ENCODE measurements around the gene RNF157. TPM values are rescaled to one million over a fixed set of nuclear protein-coding genes. Genes with fewer than 3 reads are reported as not detected.
A peak's percentile ranks its signal among the peaks of the same experiment; 100 is the strongest.

RNF157 gene
- total RNA-seq, 1 experiment from 2014 or later = 11.2 TPM

GRCh38 chr17:76111956-76112355 lies 128.3 kb downstream of the RNF157 start (continued):
- no peak for TF ChIP-seq ZSCAN18 (CRISPR knock-in tag; IDR thresholded peaks at IDR 0.05)

GRCh38 chr17:76107509-76107908 lies 132.8 kb downstream of the RNF157 start:
- Mint-ChIP-seq H3K9me3 (no peaks in the 10 kb centered on the region), H3K4me3 (no peak overlapping the region), H3K4me1 (peaks cover 31% of the 10 kb centered on the region), H3K36me3 (no peaks in the 10 kb centered on the region), H3K27me3 (ENCODE audit: low read depth) (no peaks in the 10 kb centered on the region; the same call in 1 of the 2 replicates), H3K27ac (no peak overlapping the region)
- no peak for ATAC-seq
- ChIA-PET CTCF (interaction anchor here (1.2 to 4.1 kb wide), 2 partner anchors 14 to 25 kb away, joined by 3 to 28 read pairs; no protein-coding TSS in a partner anchor), POLR2A (no interaction called here)
- TF ChIP-seq PRDM15 (CRISPR knock-in tag; IDR thresholded peaks at IDR 0.05) = no peak
- TF ChIP-seq MLX (CRISPR knock-in tag; IDR thresholded peaks at IDR 0.05) = no peak
- TF ChIP-seq GRHL2 (CRISPR knock-in tag; IDR thresholded peaks at IDR 0.05; ENCODE audit: insufficient replicate concordance, severe bottlenecking) = no peak
- no peak for TF ChIP-seq ZNF232 (CRISPR knock-in tag; IDR thresholded peaks at IDR 0.05)
- TF ChIP-seq FOXP4 (CRISPR knock-in tag; IDR thresholded peaks at IDR 0.05) = no peak
- no peak for TF ChIP-seq FOXP1 (CRISPR knock-in tag; IDR thresholded peaks at IDR 0.05; ENCODE audit: borderline replicate concordance)
- no peak for TF ChIP-seq ZBTB43 (CRISPR knock-in tag; IDR thresholded peaks at IDR 0.05)
- TF ChIP-seq NFYB (CRISPR knock-in tag; conservative IDR thresholded peaks at IDR 0.05; ENCODE audit: low read depth) = no peak
- no peak for TF ChIP-seq ZNF396 (CRISPR knock-in tag; IDR thresholded peaks at IDR 0.05; ENCODE audit: borderline replicate concordance)
- TF ChIP-seq NFE2L1 (CRISPR knock-in tag; IDR thresholded peaks at IDR 0.05) = no peak
- no peak for DNase-seq (ENCODE audit: low spot score)

GRCh38 chr17:76106703-76107102 lies 133.6 kb downstream of the RNF157 start:
- H3K27ac Mint-ChIP-seq = peak overlapping the region; percentile 96
- H3K4me1 Mint-ChIP-seq = peaks cover 31% of the 10 kb centered on the region
- H3K4me3 Mint-ChIP-seq = peak overlapping the region; percentile 44; the same call in 1 of the 2 replicates
- H3K27me3 Mint-ChIP-seq (ENCODE audit: low read depth) = no peaks in the 10 kb centered on the region; the same call in 1 of the 2 replicates
- no peak for DNase-seq (ENCODE audit: low spot score)
- POLR2A ChIA-PET = interaction anchor here (1.2 to 1.3 kb wide), 2 partner anchors 13 to 166 kb away, joined by 4 to 5 read pairs; no protein-coding TSS in a partner anchor
- CTCF ChIA-PET = interaction anchor here (0.6 to 4.1 kb wide), 19 partner anchors 15 to 277 kb away, joined by 3 to 28 read pairs (median 5); partner anchors contain the start of genes CDK3 and UBALD2
- no peaks in the 10 kb centered on the region for H3K9me3 Mint-ChIP-seq
- no peak for ATAC-seq
- peaks cover 4% of the 10 kb centered on the region for H3K36me3 Mint-ChIP-seq
- TF ChIP-seq TCF7 (CRISPR knock-in tag; IDR thresholded peaks at IDR 0.05; ENCODE audit: low read depth) = no peak
- TF ChIP-seq ELF4 (CRISPR knock-in tag; IDR thresholded peaks at IDR 0.05; ENCODE audit: low read depth) = no peak
- TF ChIP-seq JUN (CRISPR knock-in tag; IDR thresholded peaks at IDR 0.05) = no peak
- no peak for TF ChIP-seq GTF2I (CRISPR knock-in tag; conservative IDR thresholded peaks at IDR 0.05)
- no peak for TF ChIP-seq ZNF263 (CRISPR knock-in tag; IDR thresholded peaks at IDR 0.05; ENCODE audit: low read depth)
- TF ChIP-seq ZNF396 (CRISPR knock-in tag; IDR thresholded peaks at IDR 0.05; ENCODE audit: borderline replicate concordance) = no peak
- TF ChIP-seq E2F1 (CRISPR knock-in tag; IDR thresholded peaks at IDR 0.05) = no peak
- TF ChIP-seq ETV6 (CRISPR knock-in tag; IDR thresholded peaks at IDR 0.05) = no peak
- TF ChIP-seq CBFB (CRISPR knock-in tag; IDR thresholded peaks at IDR 0.05; ENCODE audit: low read depth) = no peak
- no peak for TF ChIP-seq USF1 (CRISPR knock-in tag; IDR thresholded peaks at IDR 0.05)
- no peak for TF ChIP-seq PREB (CRISPR knock-in tag; IDR thresholded peaks at IDR 0.05; ENCODE audit: borderline replicate concordance)
